ENCODE measurements around the gene ERG. TPM values are rescaled to one million over a fixed set of nuclear protein-coding genes. Genes with fewer than 3 reads are reported as not detected.

The ERG gene
- polyA plus RNA-seq, 1 of the 3 experiments (the other 2 are of a cell fraction): not detected

- Histone ChIP-seq H3K27ac (ENCODE audit: low read depth in 2 of 2, low read length in 1 of 2) (no peak overlapping the region), H3K79me2 (ENCODE audit: insufficient read depth) (no peaks in the 10 kb centered on the region), H3K4me2 (no peak overlapping the region), H3K9me3 (no peaks in the 10 kb centered on the region), H3K9ac (no peak overlapping the region), H3F3A (replicated peaks; ENCODE audit: insufficient read depth) (peaks cover 10% of the 10 kb centered on the region), H4K20me1 (ENCODE audit: insufficient read depth) (no peaks in the 10 kb centered on the region), H3K4me1 (ENCODE audit: control insufficient read depth in 1 of 2, insufficient read depth in 2 of 2, low read depth in 1 of 2, low read length in 1 of 2) (peaks cover 0 to 4% of the 10 kb centered on the region in 2 experiments; a peak in 1 of 4 replicates), H3K9me2 (no peaks in the 10 kb centered on the region), H3K27me3 (ENCODE audit: insufficient read depth) (no peaks in the 10 kb centered on the region), H3K36me3 (replicated peaks in 1 of 2; ENCODE audit: control insufficient read depth in 1 of 2, insufficient read depth in 2 of 2, low read length in 1 of 2) (no peaks in the 10 kb centered on the region), H2AFZ (ENCODE audit: low read depth) (no peak overlapping the region), H3K4me3 (ENCODE audit: low read depth in 2 of 2, low read length in 1 of 2) (no peak overlapping the region)
- TF ChIP-seq TCF12 (IDR thresholded peaks at IDR 0.05) (no peak), EP300 (IDR thresholded peaks at IDR 0.05; ENCODE audit: borderline replicate concordance in 1 of 2, low read depth in 1 of 2, low read length in 1 of 2) (no peak), RXRA (IDR thresholded peaks at IDR 0.05; ENCODE audit: borderline replicate concordance, low read depth) (no peak), TEAD4 (IDR thresholded peaks at IDR 0.05; ENCODE audit: borderline replicate concordance, insufficient read depth) (no peak), YY1 (IDR thresholded peaks at IDR 0.05; ENCODE audit: low read depth) (no peak), GATA2 (CRISPR knock-in tag; IDR thresholded peaks at IDR 0.05) (no peak), RFX5 (IDR thresholded peaks at IDR 0.05; ENCODE audit: low read length) (no peak)
- DNase-seq: no peak
- ChIA-PET CTCF (interaction anchor here (1.3 to 2.0 kb wide), 2 partner anchors 17 to 814 kb away, joined by 3 to 8 read pairs; no protein-coding TSS in a partner anchor), POLR2A (no interaction called here)
- WGBS (ENCODE audit: low lambda C conversion rate): 86% methylated on average over 11 of the region's 11 CpGs
Observed at GRCh38 chr21:38488640-38489270, 9.5 kb downstream of the ERG start.

- WGBS (ENCODE audit: low lambda C conversion rate): 87% methylated on average over 10 of the region's 10 CpGs
- Histone ChIP-seq H3K4me3 (ENCODE audit: low read depth in 2 of 2, low read length in 1 of 2) (no peak overlapping the region), H3K36me3 (replicated peaks in 1 of 2; ENCODE audit: control insufficient read depth in 1 of 2, insufficient read depth in 2 of 2, low read length in 1 of 2) (no peaks in the 10 kb centered on the region), H3K4me2 (no peak overlapping the region), H3K79me2 (ENCODE audit: insufficient read depth) (no peaks in the 10 kb centered on the region), H3K9me3 (no peaks in the 10 kb centered on the region), H3K27me3 (ENCODE audit: insufficient read depth) (no peaks in the 10 kb centered on the region), H2AFZ (ENCODE audit: low read depth) (no peak overlapping the region), H4K20me1 (ENCODE audit: insufficient read depth) (no peaks in the 10 kb centered on the region), H3K9ac (no peak overlapping the region), H3K9me2 (no peaks in the 10 kb centered on the region), H3K4me1 (ENCODE audit: control insufficient read depth in 1 of 2, insufficient read depth in 2 of 2, low read depth in 1 of 2, low read length in 1 of 2) (peaks cover 0 to 4% of the 10 kb centered on the region in 2 experiments; a peak in 1 of 4 replicates), H3K27ac (ENCODE audit: low read depth in 2 of 2, low read length in 1 of 2) (no peak overlapping the region), H3F3A (replicated peaks; ENCODE audit: insufficient read depth) (peaks cover 11% of the 10 kb centered on the region)
- ChIA-PET CTCF (interaction anchor here (1.3 to 2.0 kb wide), 2 partner anchors 18 to 813 kb away, joined by 3 to 8 read pairs; no protein-coding TSS in a partner anchor), POLR2A (no interaction called here)
- TF ChIP-seq, protein P1, sequence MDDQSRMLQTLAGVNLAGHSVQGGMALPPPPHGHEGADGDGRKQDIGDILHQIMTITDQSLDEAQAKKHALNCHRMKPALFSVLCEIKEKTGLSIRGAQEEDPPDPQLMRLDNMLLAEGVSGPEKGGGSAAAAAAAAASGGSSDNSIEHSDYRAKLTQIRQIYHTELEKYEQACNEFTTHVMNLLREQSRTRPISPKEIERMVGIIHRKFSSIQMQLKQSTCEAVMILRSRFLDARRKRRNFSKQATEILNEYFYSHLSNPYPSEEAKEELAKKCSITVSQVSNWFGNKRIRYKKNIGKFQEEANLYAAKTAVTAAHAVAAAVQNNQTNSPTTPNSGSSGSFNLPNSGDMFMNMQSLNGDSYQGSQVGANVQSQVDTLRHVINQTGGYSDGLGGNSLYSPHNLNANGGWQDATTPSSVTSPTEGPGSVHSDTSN (IDR thresholded peaks at IDR 0.05): no peak
- no peak for TF ChIP-seq JUND (IDR thresholded peaks at IDR 0.05)
- no peak for TF ChIP-seq RFX5 (IDR thresholded peaks at IDR 0.05; ENCODE audit: low read length)
- DNase-seq: no peak
Observed at GRCh38 chr21:38487901-38488639, 10.2 kb downstream of the ERG start.

DNA sequence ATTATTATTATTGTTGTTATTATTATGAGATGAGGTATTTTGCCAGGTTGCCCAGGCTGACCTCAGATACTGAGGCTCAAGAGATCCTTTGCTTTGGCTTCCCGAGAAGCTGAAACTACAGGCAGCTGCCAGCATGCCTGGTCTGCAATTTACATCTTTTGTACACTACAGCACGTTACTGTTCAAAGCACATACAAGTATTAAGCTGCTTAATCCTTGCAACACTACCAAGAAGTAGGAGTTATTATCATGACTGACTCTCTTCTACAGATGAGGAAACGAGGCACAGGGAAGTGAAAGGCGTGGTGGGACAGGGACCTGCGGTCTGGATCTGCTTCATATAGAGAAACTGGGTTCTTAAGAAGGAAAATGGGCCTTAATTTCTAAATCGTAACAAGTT is 11.6 kb downstream of the ERG start:
- peak overlapping the region in 1 of 2 experiments; percentile 58; a peak in 2 of 4 replicates for H3K27ac ChIP-seq (ENCODE audit: low read depth in 2 of 2, low read length in 1 of 2)
- H3K4me2 ChIP-seq: no peak overlapping the region
- no peak for DNase-seq
- ChIA-PET POLR2A (no interaction called here), CTCF (no interaction called here)
- H4K20me1 ChIP-seq (ENCODE audit: insufficient read depth): no peaks in the 10 kb centered on the region
- peaks cover 0 to 4% of the 10 kb centered on the region in 2 experiments; a peak in 1 of 4 replicates for H3K4me1 ChIP-seq (ENCODE audit: control insufficient read depth in 1 of 2, insufficient read depth in 2 of 2, low read depth in 1 of 2, low read length in 1 of 2)
- no peaks in the 10 kb centered on the region for H3K9me3 ChIP-seq
- peak overlapping the region; percentile 46 for H3K9ac ChIP-seq
- H3F3A ChIP-seq (replicated peaks; ENCODE audit: insufficient read depth): peaks cover 11% of the 10 kb centered on the region
- H3K4me3 ChIP-seq (ENCODE audit: low read depth in 2 of 2, low read length in 1 of 2): no peak overlapping the region
- H3K27me3 ChIP-seq (ENCODE audit: insufficient read depth): no peaks in the 10 kb centered on the region
- 88% methylated on average over 6 of the region's 6 CpGs for WGBS (ENCODE audit: low lambda C conversion rate)
- no peaks in the 10 kb centered on the region for H3K79me2 ChIP-seq (ENCODE audit: insufficient read depth)
- peak overlapping the region; percentile 9; the same call in 1 of the 2 replicates for H2AFZ ChIP-seq (ENCODE audit: low read depth)
- no peaks in the 10 kb centered on the region for H3K36me3 ChIP-seq (replicated peaks in 1 of 2; ENCODE audit: control insufficient read depth in 1 of 2, insufficient read depth in 2 of 2, low read length in 1 of 2)
- H3K9me2 ChIP-seq: no peaks in the 10 kb centered on the region
- TF ChIP-seq MEF2A (IDR thresholded peaks at IDR 0.05; ENCODE audit: borderline replicate concordance, low read depth) (no peak), FOSL2 (IDR thresholded peaks at IDR 0.05; ENCODE audit: borderline replicate concordance, low read depth) (no peak)
- TF ChIP-seq, protein P2, sequence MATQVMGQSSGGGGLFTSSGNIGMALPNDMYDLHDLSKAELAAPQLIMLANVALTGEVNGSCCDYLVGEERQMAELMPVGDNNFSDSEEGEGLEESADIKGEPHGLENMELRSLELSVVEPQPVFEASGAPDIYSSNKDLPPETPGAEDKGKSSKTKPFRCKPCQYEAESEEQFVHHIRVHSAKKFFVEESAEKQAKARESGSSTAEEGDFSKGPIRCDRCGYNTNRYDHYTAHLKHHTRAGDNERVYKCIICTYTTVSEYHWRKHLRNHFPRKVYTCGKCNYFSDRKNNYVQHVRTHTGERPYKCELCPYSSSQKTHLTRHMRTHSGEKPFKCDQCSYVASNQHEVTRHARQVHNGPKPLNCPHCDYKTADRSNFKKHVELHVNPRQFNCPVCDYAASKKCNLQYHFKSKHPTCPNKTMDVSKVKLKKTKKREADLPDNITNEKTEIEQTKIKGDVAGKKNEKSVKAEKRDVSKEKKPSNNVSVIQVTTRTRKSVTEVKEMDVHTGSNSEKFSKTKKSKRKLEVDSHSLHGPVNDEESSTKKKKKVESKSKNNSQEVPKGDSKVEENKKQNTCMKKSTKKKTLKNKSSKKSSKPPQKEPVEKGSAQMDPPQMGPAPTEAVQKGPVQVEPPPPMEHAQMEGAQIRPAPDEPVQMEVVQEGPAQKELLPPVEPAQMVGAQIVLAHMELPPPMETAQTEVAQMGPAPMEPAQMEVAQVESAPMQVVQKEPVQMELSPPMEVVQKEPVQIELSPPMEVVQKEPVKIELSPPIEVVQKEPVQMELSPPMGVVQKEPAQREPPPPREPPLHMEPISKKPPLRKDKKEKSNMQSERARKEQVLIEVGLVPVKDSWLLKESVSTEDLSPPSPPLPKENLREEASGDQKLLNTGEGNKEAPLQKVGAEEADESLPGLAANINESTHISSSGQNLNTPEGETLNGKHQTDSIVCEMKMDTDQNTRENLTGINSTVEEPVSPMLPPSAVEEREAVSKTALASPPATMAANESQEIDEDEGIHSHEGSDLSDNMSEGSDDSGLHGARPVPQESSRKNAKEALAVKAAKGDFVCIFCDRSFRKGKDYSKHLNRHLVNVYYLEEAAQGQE (IDR thresholded peaks at IDR 0.05; ENCODE audit: low read depth, low read length): no peak
- TF ChIP-seq, protein P3, sequence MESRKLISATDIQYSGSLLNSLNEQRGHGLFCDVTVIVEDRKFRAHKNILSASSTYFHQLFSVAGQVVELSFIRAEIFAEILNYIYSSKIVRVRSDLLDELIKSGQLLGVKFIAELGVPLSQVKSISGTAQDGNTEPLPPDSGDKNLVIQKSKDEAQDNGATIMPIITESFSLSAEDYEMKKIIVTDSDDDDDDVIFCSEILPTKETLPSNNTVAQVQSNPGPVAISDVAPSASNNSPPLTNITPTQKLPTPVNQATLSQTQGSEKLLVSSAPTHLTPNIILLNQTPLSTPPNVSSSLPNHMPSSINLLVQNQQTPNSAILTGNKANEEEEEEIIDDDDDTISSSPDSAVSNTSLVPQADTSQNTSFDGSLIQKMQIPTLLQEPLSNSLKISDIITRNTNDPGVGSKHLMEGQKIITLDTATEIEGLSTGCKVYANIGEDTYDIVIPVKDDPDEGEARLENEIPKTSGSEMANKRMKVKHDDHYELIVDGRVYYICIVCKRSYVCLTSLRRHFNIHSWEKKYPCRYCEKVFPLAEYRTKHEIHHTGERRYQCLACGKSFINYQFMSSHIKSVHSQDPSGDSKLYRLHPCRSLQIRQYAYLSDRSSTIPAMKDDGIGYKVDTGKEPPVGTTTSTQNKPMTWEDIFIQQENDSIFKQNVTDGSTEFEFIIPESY (IDR thresholded peaks at IDR 0.05; ENCODE audit: borderline replicate concordance, low read depth): no peak
